Measurements from ENCODE around the gene AEBP1. TPM values are rescaled to one million over a fixed set of nuclear protein-coding genes. Genes with fewer than 3 reads are reported as not detected.

Gene AEBP1
- total RNA-seq, 1 experiment from 2014 or later: 50.8 TPM

- Mint-ChIP-seq H3K4me1 (peaks cover 11% of the 10 kb centered on the region), H3K9me3 (peaks cover 3% of the 10 kb centered on the region; the same call in 1 of the 2 replicates), H3K27ac (no peak overlapping the region), H3K36me3 (no peaks in the 10 kb centered on the region), H3K4me3 (no peak overlapping the region), H3K27me3 (ENCODE audit: low read depth) (no peaks in the 10 kb centered on the region; the same call in 1 of the 2 replicates)
- POLR2A ChIA-PET: no interaction called here
- CTCF ChIA-PET: interaction anchor here (0.6 kb wide), 1 partner anchor 59 kb away, joined by 4 read pairs; no protein-coding TSS in a partner anchor
- no peak for DNase-seq (ENCODE audit: low spot score)
- ATAC-seq: no peak
- TF ChIP-seq, protein P1, sequence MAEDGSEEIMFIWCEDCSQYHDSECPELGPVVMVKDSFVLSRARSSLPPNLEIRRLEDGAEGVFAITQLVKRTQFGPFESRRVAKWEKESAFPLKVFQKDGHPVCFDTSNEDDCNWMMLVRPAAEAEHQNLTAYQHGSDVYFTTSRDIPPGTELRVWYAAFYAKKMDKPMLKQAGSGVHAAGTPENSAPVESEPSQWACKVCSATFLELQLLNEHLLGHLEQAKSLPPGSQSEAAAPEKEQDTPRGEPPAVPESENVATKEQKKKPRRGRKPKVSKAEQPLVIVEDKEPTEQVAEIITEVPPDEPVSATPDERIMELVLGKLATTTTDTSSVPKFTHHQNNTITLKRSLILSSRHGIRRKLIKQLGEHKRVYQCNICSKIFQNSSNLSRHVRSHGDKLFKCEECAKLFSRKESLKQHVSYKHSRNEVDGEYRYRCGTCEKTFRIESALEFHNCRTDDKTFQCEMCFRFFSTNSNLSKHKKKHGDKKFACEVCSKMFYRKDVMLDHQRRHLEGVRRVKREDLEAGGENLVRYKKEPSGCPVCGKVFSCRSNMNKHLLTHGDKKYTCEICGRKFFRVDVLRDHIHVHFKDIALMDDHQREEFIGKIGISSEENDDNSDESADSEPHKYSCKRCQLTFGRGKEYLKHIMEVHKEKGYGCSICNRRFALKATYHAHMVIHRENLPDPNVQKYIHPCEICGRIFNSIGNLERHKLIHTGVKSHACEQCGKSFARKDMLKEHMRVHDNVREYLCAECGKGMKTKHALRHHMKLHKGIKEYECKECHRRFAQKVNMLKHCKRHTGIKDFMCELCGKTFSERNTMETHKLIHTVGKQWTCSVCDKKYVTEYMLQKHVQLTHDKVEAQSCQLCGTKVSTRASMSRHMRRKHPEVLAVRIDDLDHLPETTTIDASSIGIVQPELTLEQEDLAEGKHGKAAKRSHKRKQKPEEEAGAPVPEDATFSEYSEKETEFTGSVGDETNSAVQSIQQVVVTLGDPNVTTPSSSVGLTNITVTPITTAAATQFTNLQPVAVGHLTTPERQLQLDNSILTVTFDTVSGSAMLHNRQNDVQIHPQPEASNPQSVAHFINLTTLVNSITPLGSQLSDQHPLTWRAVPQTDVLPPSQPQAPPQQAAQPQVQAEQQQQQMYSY (CRISPR knock-in tag; IDR thresholded peaks at IDR 0.05): no peak
- TF ChIP-seq, protein P2, sequence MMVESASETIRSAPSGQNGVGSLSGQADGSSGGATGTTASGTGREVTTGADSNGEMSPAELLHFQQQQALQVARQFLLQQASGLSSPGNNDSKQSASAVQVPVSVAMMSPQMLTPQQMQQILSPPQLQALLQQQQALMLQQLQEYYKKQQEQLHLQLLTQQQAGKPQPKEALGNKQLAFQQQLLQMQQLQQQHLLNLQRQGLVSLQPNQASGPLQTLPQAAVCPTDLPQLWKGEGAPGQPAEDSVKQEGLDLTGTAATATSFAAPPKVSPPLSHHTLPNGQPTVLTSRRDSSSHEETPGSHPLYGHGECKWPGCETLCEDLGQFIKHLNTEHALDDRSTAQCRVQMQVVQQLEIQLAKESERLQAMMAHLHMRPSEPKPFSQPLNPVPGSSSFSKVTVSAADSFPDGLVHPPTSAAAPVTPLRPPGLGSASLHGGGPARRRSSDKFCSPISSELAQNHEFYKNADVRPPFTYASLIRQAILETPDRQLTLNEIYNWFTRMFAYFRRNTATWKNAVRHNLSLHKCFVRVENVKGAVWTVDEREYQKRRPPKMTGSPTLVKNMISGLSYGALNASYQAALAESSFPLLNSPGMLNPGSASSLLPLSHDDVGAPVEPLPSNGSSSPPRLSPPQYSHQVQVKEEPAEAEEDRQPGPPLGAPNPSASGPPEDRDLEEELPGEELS (CRISPR knock-in tag; IDR thresholded peaks at IDR 0.05): no peak
- TF ChIP-seq ARID4B (CRISPR knock-in tag; IDR thresholded peaks at IDR 0.05; ENCODE audit: borderline replicate concordance) (no peak), ATF2 (CRISPR knock-in tag; IDR thresholded peaks at IDR 0.05; ENCODE audit: borderline replicate concordance, low read depth) (no peak), MYBL2 (CRISPR knock-in tag; IDR thresholded peaks at IDR 0.05) (no peak), ZNF219 (CRISPR knock-in tag; IDR thresholded peaks at IDR 0.05; ENCODE audit: borderline replicate concordance) (no peak), NFATC4 (CRISPR knock-in tag; IDR thresholded peaks at IDR 0.05) (no peak), ZNF263 (CRISPR knock-in tag; IDR thresholded peaks at IDR 0.05; ENCODE audit: low read depth) (no peak), ZNF423 (CRISPR knock-in tag; IDR thresholded peaks at IDR 0.05) (no peak), TP53 (CRISPR knock-in tag; IDR thresholded peaks at IDR 0.05) (no peak), CREM (CRISPR knock-in tag; IDR thresholded peaks at IDR 0.05) (no peak)
- TF ChIP-seq, protein P3, sequence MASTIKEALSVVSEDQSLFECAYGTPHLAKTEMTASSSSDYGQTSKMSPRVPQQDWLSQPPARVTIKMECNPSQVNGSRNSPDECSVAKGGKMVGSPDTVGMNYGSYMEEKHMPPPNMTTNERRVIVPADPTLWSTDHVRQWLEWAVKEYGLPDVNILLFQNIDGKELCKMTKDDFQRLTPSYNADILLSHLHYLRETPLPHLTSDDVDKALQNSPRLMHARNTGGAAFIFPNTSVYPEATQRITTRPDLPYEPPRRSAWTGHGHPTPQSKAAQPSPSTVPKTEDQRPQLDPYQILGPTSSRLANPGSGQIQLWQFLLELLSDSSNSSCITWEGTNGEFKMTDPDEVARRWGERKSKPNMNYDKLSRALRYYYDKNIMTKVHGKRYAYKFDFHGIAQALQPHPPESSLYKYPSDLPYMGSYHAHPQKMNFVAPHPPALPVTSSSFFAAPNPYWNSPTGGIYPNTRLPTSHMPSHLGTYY (CRISPR knock-in tag; IDR thresholded peaks at IDR 0.05): no peak
- TF ChIP-seq, protein P4, sequence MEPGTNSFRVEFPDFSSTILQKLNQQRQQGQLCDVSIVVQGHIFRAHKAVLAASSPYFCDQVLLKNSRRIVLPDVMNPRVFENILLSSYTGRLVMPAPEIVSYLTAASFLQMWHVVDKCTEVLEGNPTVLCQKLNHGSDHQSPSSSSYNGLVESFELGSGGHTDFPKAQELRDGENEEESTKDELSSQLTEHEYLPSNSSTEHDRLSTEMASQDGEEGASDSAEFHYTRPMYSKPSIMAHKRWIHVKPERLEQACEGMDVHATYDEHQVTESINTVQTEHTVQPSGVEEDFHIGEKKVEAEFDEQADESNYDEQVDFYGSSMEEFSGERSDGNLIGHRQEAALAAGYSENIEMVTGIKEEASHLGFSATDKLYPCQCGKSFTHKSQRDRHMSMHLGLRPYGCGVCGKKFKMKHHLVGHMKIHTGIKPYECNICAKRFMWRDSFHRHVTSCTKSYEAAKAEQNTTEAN (CRISPR knock-in tag; IDR thresholded peaks at IDR 0.05): no peak
- TF ChIP-seq, protein P5, sequence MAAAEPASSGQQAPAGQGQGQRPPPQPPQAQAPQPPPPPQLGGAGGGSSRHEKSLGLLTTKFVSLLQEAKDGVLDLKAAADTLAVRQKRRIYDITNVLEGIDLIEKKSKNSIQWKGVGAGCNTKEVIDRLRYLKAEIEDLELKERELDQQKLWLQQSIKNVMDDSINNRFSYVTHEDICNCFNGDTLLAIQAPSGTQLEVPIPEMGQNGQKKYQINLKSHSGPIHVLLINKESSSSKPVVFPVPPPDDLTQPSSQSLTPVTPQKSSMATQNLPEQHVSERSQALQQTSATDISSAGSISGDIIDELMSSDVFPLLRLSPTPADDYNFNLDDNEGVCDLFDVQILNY (CRISPR knock-in tag; IDR thresholded peaks at IDR 0.05): no peak
- TF ChIP-seq, protein P6, sequence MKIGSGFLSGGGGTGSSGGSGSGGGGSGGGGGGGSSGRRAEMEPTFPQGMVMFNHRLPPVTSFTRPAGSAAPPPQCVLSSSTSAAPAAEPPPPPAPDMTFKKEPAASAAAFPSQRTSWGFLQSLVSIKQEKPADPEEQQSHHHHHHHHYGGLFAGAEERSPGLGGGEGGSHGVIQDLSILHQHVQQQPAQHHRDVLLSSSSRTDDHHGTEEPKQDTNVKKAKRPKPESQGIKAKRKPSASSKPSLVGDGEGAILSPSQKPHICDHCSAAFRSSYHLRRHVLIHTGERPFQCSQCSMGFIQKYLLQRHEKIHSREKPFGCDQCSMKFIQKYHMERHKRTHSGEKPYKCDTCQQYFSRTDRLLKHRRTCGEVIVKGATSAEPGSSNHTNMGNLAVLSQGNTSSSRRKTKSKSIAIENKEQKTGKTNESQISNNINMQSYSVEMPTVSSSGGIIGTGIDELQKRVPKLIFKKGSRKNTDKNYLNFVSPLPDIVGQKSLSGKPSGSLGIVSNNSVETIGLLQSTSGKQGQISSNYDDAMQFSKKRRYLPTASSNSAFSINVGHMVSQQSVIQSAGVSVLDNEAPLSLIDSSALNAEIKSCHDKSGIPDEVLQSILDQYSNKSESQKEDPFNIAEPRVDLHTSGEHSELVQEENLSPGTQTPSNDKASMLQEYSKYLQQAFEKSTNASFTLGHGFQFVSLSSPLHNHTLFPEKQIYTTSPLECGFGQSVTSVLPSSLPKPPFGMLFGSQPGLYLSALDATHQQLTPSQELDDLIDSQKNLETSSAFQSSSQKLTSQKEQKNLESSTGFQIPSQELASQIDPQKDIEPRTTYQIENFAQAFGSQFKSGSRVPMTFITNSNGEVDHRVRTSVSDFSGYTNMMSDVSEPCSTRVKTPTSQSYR (CRISPR knock-in tag; IDR thresholded peaks at IDR 0.05): no peak
- TF ChIP-seq, protein P7, sequence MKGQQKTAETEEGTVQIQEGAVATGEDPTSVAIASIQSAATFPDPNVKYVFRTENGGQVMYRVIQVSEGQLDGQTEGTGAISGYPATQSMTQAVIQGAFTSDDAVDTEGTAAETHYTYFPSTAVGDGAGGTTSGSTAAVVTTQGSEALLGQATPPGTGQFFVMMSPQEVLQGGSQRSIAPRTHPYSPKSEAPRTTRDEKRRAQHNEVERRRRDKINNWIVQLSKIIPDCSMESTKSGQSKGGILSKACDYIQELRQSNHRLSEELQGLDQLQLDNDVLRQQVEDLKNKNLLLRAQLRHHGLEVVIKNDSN (CRISPR knock-in tag; IDR thresholded peaks at IDR 0.05): no peak
Observed at GRCh38 chr7:44161371-44161770, 57.2 kb downstream of the AEBP1 start.

Data from WTC11 (cell line).